ENCODE results near the gene CDK10. TPM values are rescaled to one million over a fixed set of nuclear protein-coding genes. Genes with fewer than 3 reads are reported as not detected.

CDK10 gene
- polyA plus RNA-seq, 1 donor, result 50.4 TPM

GRCh38 chr16:89711601-89712273 is 25.2 kb downstream of the CDK10 start:
- DNase-seq (ENCODE audit: low read depth), result no peak

GRCh38 chr16:89712274-89712781 is 25.8 kb downstream of the CDK10 start:
- no peak for DNase-seq (ENCODE audit: low read depth)

- no peak for DNase-seq (ENCODE audit: low read depth)
These were observed 30.0 kb downstream of the CDK10 start for GRCh38 chr16:89716493-89716892.

DNA sequence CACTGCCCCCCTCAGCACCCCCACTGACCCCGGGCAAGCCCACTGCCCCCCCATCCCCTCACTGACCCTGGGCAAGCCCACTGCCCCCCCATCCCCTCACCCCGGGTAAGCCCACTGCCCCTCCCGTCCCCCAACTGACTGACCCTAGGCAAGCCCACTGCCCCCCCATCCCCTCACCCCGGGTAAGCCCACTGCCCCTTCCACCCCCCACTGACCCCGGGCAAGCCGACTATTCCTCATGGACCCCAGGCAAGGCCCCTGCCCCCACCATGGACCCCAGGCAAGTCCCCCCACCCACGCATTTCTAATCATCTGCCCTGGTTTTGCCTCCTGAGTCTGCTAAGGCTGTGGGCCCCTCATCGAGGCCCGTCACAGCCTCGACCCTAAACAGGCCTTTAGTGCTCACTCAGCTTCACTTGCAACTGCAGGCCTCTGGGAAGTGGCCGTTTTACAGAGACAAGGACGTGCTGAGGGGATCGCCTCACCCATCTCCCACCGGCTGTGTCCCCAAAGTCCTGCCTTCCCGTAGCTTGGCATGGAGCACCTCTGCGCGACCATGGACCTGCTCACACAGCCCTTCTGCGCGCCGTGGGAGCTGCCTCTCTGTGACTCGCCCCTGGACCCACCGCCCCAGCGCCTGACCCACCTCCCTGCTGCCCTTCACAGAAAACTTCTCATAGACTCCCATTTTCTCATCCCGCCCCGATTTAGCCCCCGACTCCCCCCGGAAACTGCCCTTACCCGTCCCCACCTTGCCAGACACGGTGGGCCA is 30.6 kb downstream of the CDK10 start:
- no peak for DNase-seq (ENCODE audit: low read depth)

- DNase-seq (ENCODE audit: low read depth), result no peak
These were observed 31.4 kb downstream of the CDK10 start for GRCh38 chr16:89717688-89718505.

DNA sequence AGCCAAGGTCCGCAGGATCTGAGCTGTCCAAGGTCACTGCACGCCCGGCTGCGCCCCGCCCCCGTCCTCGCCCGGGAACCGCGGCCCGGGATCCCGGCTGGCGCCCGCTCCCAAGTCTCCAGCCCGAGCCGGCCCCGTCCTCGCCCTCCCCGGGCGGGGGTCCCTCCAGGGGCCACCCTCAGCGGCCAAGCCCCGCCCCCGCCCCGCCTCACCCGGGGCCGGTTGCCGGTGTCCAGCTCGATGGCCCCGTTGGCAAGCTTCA is 34.0 kb downstream of the CDK10 start:
- no peak for DNase-seq (ENCODE audit: low read depth)

GRCh38 chr16:89720813-89721545 is 34.5 kb downstream of the CDK10 start, which contains the start of the genes VPS9D1 and ZNF276:
Gene VPS9D1 (minus strand): TSS chr16:89720898. CDS start chr16:89720861, 37 bp downstream.
Gene ZNF276 (plus strand): TSS chr16:89721537. CDS start chr16:89721641, 104 bp downstream.
- no peak for DNase-seq (ENCODE audit: low read depth)

DNA sequence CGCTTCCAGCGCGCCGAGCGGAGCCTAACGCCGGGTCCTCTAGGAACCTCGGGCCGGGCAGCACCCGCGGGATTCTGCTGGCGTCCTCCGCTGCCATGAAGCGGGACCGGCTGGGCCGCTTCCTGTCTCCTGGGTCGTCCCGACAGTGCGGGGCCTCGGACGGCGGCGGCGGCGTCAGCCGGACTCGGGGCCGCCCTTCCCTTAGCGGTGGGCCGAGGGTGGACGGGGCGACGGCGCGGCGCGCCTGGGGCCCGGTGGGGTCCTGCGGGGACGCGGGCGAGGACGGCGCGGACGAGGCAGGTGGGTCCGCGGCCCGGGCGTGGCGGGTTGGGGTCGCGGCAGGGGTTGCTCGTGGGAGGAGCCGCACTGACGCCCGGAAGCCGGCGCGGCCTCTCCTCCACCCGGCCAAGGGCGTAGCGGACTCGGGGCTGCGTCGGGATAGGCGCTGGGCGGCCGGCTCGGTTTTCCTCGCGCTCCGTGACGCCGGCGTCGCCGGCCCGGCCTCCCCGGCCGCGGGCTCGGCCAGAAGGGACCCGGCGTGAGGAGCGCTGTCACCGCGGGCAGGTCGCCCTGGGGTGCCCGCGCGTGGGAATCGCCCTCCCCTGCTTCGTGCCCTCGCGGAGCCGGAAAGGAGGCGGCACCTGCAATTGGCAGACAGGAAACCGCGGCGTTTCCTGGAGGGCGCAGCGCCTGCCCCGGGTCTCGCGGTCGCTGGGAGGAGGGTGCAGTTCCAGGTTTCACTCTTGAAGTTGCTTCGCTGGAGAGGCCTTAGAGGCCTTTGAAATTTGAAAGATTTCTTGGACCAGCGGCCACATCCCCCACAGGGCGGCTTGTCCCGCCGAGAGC is 35.3 kb downstream of the CDK10 start:
- DNase-seq (ENCODE audit: low read depth), result no peak

GRCh38 chr16:89722392-89723278 is 36.1 kb downstream of the CDK10 start:
- no peak for DNase-seq (ENCODE audit: low read depth)

GRCh38 chr16:89723279-89724250 is 37.1 kb downstream of the CDK10 start:
- DNase-seq (ENCODE audit: low read depth), result no peak

DNA sequence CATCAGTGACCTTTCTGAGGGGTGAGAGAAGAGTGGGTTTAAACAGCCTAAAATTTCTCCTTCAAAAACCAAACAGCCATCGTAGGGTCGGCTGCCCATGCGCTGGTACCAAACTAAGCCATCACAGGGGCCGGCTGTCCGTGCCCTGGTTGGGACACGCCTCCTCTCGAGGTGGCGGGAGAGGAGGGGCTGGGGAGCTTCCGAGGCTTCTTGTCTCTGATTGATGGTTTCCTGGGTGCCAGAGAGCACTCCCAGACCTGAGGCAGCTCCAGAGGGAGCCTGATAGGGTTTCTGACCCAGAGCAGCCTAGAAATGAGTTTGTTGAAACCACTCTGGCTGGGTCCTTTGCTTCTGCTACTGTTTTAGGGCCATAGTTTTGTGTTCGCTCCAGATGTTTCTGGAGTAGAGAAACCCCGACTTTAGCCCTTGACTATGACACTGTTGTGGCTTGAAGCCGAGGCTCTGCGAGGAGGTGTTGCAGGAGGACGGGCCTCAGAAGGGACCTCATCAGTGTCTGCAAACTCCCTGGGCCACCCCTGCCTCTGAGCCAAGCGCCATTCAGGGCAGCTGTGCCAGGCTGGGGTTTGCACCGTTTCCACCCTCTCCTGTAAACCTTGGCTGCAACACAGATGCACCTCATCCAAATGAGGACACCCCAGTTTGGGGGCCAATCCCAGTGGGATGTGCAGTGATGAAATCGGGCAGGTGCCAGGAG is 41.1 kb downstream of the CDK10 start:
- no peak for DNase-seq (ENCODE audit: low read depth)

DNA sequence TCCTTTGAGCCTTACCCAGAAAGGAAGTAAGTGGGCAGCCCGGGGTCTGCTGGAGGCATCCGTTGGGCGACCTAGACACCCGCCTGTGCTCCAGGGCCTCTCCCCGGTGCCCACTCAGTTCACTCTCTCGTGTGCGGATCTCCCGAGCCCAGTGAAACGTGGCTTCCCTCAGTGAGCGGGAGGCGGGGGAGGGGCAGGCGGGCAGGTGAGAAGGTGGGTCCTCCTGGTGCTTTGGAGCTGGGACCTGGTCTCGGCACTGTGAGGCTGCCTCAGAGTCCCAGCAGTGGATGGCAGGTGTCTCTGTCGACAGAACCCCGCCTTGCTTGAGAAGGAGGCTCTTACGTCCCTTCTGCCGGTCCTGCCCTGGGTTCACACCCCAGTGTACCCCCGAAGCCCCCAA is 42.8 kb downstream of the CDK10 start:
- DNase-seq (ENCODE audit: low read depth), result no peak

- no peak for DNase-seq (ENCODE audit: low read depth)
These were observed 43.5 kb downstream of the CDK10 start for GRCh38 chr16:89729863-89730593.

DNA sequence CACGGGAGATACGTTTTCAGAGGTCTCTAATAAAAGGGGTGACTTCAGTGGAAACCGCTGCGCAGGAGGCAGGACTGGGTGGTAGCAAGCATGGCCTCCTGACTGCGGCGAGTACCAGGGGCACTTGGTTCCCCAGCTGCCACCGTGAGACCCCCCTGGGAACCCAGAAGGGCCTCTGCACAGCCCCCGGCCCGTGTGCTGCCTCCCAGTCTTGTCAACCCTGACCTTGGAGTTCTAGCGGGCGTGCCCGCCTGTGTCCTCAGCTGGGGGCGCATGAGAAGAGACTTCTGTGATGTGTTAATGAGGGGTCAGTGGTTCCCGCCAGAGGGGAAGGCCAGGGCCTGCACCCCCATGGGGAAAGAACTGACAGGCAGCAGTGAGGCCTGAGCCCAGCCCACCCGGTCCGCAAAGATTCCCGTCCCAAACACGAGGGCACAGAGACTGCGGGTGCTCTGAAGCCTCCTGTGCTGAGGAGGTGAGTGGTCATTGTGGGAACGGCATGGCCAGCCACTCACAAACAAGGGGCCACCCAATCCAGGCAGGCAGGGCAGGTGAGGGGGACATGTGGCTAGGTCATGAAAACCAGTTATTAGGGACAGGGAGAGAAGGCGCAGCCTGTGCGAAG is 44.2 kb downstream of the CDK10 start:
- no peak for DNase-seq (ENCODE audit: low read depth)

- no peak for DNase-seq (ENCODE audit: low read depth)
These were observed 45.8 kb downstream of the CDK10 start for GRCh38 chr16:89732142-89732917.

- DNase-seq (ENCODE audit: low read depth), result no peak
These were observed 46.4 kb downstream of the CDK10 start for GRCh38 chr16:89732918-89733242.

All from forelimb muscle (tissue), 1 donor.